CD8-positive, alpha-beta memory T cell (primary cell): Measurements from ENCODE around the gene CRIP1. TPM values are rescaled to one million over a fixed set of nuclear protein-coding genes. Genes with fewer than 3 reads are reported as not detected.

Source experiments
- CTCF ChIA-PET: fragments of 350-600 bp; sonication (Branson Sonifier 250); formaldehyde crosslinking; loops from one replicate; lab custom pipeline; 2021; ENCODE audit warnings: antibody characterized with exemption; lab: Charles Lee
- POLR2A ChIA-PET: fragments of 350-600 bp; sonication (Branson Sonifier 250); formaldehyde crosslinking; loops from one replicate; lab custom pipeline; 2021; ENCODE audit warnings: antibody characterized with exemption; lab: Charles Lee
- DNase-seq, 5 donors: peaks; one replicate each; pipeline versions ENCODE4 v3.0.0 to v3.0.0-alpha.2; 2020 to 2022; ENCODE audit warnings: mixed read lengths in 1 of 5
- H3K27ac ChIP-seq: one replicate; pipeline ENCODE4 v1.7.0; 2013; ENCODE audit warnings: low read depth, mild to moderate bottlenecking, low read length, moderate library complexity
- H3K27me3 ChIP-seq: 2 replicates; pipeline ENCODE4 v1.7.0; 2013; ENCODE audit warnings: low read length, mild to moderate bottlenecking; ENCODE audit not compliant: insufficient read depth, poor library complexity, severe bottlenecking
- H3K36me3 ChIP-seq: 2 replicates; pipeline ENCODE4 v1.7.0; 2013; ENCODE audit warnings: mild to moderate bottlenecking, low read length, moderate library complexity; ENCODE audit not compliant: insufficient read depth
- H3K4me1 ChIP-seq: 2 replicates; pipeline ENCODE4 v1.7.0; 2013; ENCODE audit warnings: mild to moderate bottlenecking, low read length, moderate library complexity; ENCODE audit not compliant: insufficient read depth
- H3K4me3 ChIP-seq: 2 replicates; pipeline ENCODE4 v1.7.0; 2013; ENCODE audit warnings: mild to moderate bottlenecking, low read length
- H3K9me3 ChIP-seq: 2 replicates; pipeline ENCODE4 v1.7.0; 2013; ENCODE audit warnings: mild to moderate bottlenecking, low read length
- H3K27ac Mint-ChIP-seq, 8 donors: one replicate each; pipeline ENCODE4 v1.8.0; 2020 to 2021; ENCODE audit warnings: mixed read lengths in 8 of 8, mild to moderate bottlenecking in 6 of 8, inconsistent platforms in 3 of 8, moderate library complexity in 3 of 8
- H3K27me3 Mint-ChIP-seq, 2 donors: one replicate each; pipeline ENCODE4 v1.8.0; 2020 to 2021; ENCODE audit warnings: mixed read lengths in 2 of 2, mild to moderate bottlenecking in 1 of 2, moderate library complexity in 1 of 2
- H3K36me3 Mint-ChIP-seq, 3 donors: one replicate each; pipeline ENCODE4 v1.8.0; 2020 to 2021; ENCODE audit warnings: mixed read lengths in 3 of 3, inconsistent platforms in 1 of 3, mild to moderate bottlenecking in 1 of 3
- H3K4me1 Mint-ChIP-seq, 3 donors: one replicate each; pipeline ENCODE4 v1.8.0; 2020 to 2021; ENCODE audit warnings: mixed read lengths in 3 of 3, inconsistent platforms in 1 of 3, mild to moderate bottlenecking in 1 of 3
- H3K4me3 Mint-ChIP-seq, 7 donors: one replicate each; pipeline ENCODE4 v1.8.0; 2020 to 2021; ENCODE audit warnings: mixed read lengths in 7 of 7, mild to moderate bottlenecking in 6 of 7, moderate library complexity in 4 of 7, inconsistent platforms in 2 of 7
- H3K9me3 Mint-ChIP-seq, 5 donors: one replicate each; pipeline ENCODE4 v1.8.0; 2020 to 2022; ENCODE audit warnings: mixed read lengths in 5 of 5, mild to moderate bottlenecking in 3 of 5, moderate library complexity in 2 of 5, inconsistent platforms in 1 of 5
- polyA plus RNA-seq: library from polyadenylated mRNA; unstranded; fragments of 300-500 nt; fragmentation: Illumina TruSeq; gene quantifications from one replicate; pipeline ENCODE4 v1.2.3, GENCODE V29; 2021
- total RNA-seq, 2 experiments: library from RNA; stranded (reverse); gene quantifications; one replicate each; pipeline ENCODE4 v1.2.3, GENCODE V29; 2021

Gene CRIP1
- total and polyA plus RNA-seq, 3 experiments from 2014 or later = 463 to 1,031 (median 468) TPM

GRCh38 chr14:105501504-105502291, 15.0 kb downstream of the CRIP1 start:
- no peak overlapping the region for H3K4me3 ChIP-seq
- POLR2A ChIA-PET = no interaction called here
- peak overlapping the region in 2 of 8 donors; percentile 10 to 46 for H3K27ac Mint-ChIP-seq
- H3K4me1 Mint-ChIP-seq = no peaks in the 10 kb centered on the region
- H3K9me3 ChIP-seq = no peaks in the 10 kb centered on the region
- H3K4me3 Mint-ChIP-seq = peak overlapping the region in 1 of 7 donors; percentile 59
- DNase-seq = peak in 1 of 5 donors; percentile 18
- peaks cover 0 to 3% (median 0%) of the 10 kb centered on the region in 3 donors for H3K36me3 Mint-ChIP-seq
- no peaks in the 10 kb centered on the region for H3K4me1 ChIP-seq
- no peaks in the 10 kb centered on the region for H3K36me3 ChIP-seq
- no peaks in the 10 kb centered on the region for H3K9me3 Mint-ChIP-seq
- CTCF ChIA-PET = interaction anchor here (0.9 kb wide), 1 partner anchor 21 kb away, joined by 3 read pairs; no protein-coding TSS in a partner anchor
- H3K27ac ChIP-seq = no peak overlapping the region
- no peaks in the 10 kb centered on the region for H3K27me3 ChIP-seq
- H3K27me3 Mint-ChIP-seq = peaks cover 3 to 5% of the 10 kb centered on the region in 2 donors

- Histone ChIP-seq H3K27ac (no peak overlapping the region), H3K27me3 (no peaks in the 10 kb centered on the region), H3K4me3 (no peak overlapping the region), H3K9me3 (no peaks in the 10 kb centered on the region), H3K36me3 (no peaks in the 10 kb centered on the region), H3K4me1 (no peaks in the 10 kb centered on the region)
- DNase-seq = peak in 1 of 5 donors; percentile 25
- no peaks in the 10 kb centered on the region for H3K9me3 Mint-ChIP-seq
- H3K27me3 Mint-ChIP-seq = peaks cover 9 to 10% of the 10 kb centered on the region in 2 donors
- no peak overlapping the region for H3K4me3 Mint-ChIP-seq
- POLR2A ChIA-PET = no interaction called here
- H3K27ac Mint-ChIP-seq = peak overlapping the region in 1 of 8 donors; percentile 46
- peaks cover 0 to 3% (median 0%) of the 10 kb centered on the region in 3 donors for H3K36me3 Mint-ChIP-seq
- no peaks in the 10 kb centered on the region for H3K4me1 Mint-ChIP-seq
- CTCF ChIA-PET = interaction anchor here (0.9 kb wide), 1 partner anchor 22 kb away, joined by 3 read pairs; no protein-coding TSS in a partner anchor
These were observed 16.0 kb downstream of the CRIP1 start for GRCh38 chr14:105502446-105503295.

GRCh38 chr14:105503296-105503640, 16.6 kb downstream of the CRIP1 start:
- Histone ChIP-seq H3K4me1 (no peaks in the 10 kb centered on the region), H3K27me3 (peaks cover 4% of the 10 kb centered on the region), H3K9me3 (no peaks in the 10 kb centered on the region), H3K4me3 (no peak overlapping the region), H3K36me3 (no peaks in the 10 kb centered on the region), H3K27ac (no peak overlapping the region)
- H3K4me1 Mint-ChIP-seq = no peaks in the 10 kb centered on the region
- peak in 1 of 5 donors; percentile 41 for DNase-seq
- H3K9me3 Mint-ChIP-seq = no peaks in the 10 kb centered on the region
- H3K4me3 Mint-ChIP-seq = peak overlapping the region in 1 of 7 donors; percentile 86
- peak overlapping the region in 1 of 8 donors; percentile 58 for H3K27ac Mint-ChIP-seq
- CTCF ChIA-PET = interaction anchor here (0.6 kb wide), 1 partner anchor 50 kb away, joined by 3 read pairs; no protein-coding TSS in a partner anchor
- H3K36me3 Mint-ChIP-seq = peaks cover 0 to 1% (median 0%) of the 10 kb centered on the region in 3 donors
- POLR2A ChIA-PET = no interaction called here
- H3K27me3 Mint-ChIP-seq = peaks cover 13 to 14% of the 10 kb centered on the region in 2 donors

- H3K4me1 Mint-ChIP-seq = no peaks in the 10 kb centered on the region
- DNase-seq = peak in 1 of 5 donors; percentile 30
- H3K27me3 ChIP-seq = peaks cover 9% of the 10 kb centered on the region
- ChIA-PET POLR2A (no interaction called here), CTCF (interaction anchor here (0.6 kb wide), 1 partner anchor 50 kb away, joined by 3 read pairs; no protein-coding TSS in a partner anchor)
- H3K27ac ChIP-seq = no peak overlapping the region
- H3K27ac Mint-ChIP-seq = peak overlapping the region in 1 of 8 donors; percentile 42
- no peaks in the 10 kb centered on the region for H3K36me3 ChIP-seq
- H3K4me3 Mint-ChIP-seq = peak overlapping the region in 1 of 7 donors; percentile 86
- no peaks in the 10 kb centered on the region for H3K4me1 ChIP-seq
- no peaks in the 10 kb centered on the region for H3K9me3 ChIP-seq
- no peaks in the 10 kb centered on the region for H3K36me3 Mint-ChIP-seq
- H3K9me3 Mint-ChIP-seq = no peaks in the 10 kb centered on the region
- peaks cover 18 to 19% of the 10 kb centered on the region in 2 donors for H3K27me3 Mint-ChIP-seq
- H3K4me3 ChIP-seq = no peak overlapping the region
These were observed 17.4 kb downstream of the CRIP1 start for GRCh38 chr14:105503935-105504692.

- Mint-ChIP-seq H3K27me3 (peaks cover 17 to 19% of the 10 kb centered on the region in 2 donors), H3K9me3 (no peaks in the 10 kb centered on the region), H3K36me3 (no peaks in the 10 kb centered on the region), H3K4me3 (no peak overlapping the region), H3K4me1 (no peaks in the 10 kb centered on the region), H3K27ac (peak overlapping the region in 1 of 8 donors; percentile 65)
- POLR2A ChIA-PET = no interaction called here
- Histone ChIP-seq H3K9me3 (no peaks in the 10 kb centered on the region), H3K4me1 (no peaks in the 10 kb centered on the region), H3K36me3 (no peaks in the 10 kb centered on the region), H3K27ac (no peak overlapping the region), H3K27me3 (peaks cover 9% of the 10 kb centered on the region), H3K4me3 (no peak overlapping the region)
- CTCF ChIA-PET = no interaction called here
- no peak for DNase-seq
These were observed 18.4 kb downstream of the CRIP1 start for GRCh38 chr14:105505101-105505500.

- H3K9me3 ChIP-seq = no peaks in the 10 kb centered on the region
- H3K27ac ChIP-seq = no peak overlapping the region
- no peaks in the 10 kb centered on the region for H3K4me1 ChIP-seq
- Mint-ChIP-seq H3K9me3 (no peaks in the 10 kb centered on the region), H3K27me3 (peaks cover 22 to 24% of the 10 kb centered on the region in 2 donors), H3K27ac (no peak overlapping the region), H3K4me1 (no peaks in the 10 kb centered on the region), H3K36me3 (no peaks in the 10 kb centered on the region), H3K4me3 (no peak overlapping the region)
- H3K4me3 ChIP-seq = no peak overlapping the region
- ChIA-PET POLR2A (no interaction called here), CTCF (no interaction called here)
- H3K36me3 ChIP-seq = no peaks in the 10 kb centered on the region
- H3K27me3 ChIP-seq = peaks cover 9% of the 10 kb centered on the region
- DNase-seq = peak in 1 of 5 donors; percentile 8
These were observed 20.6 kb downstream of the CRIP1 start for GRCh38 chr14:105507247-105507646.

GRCh38 chr14:105508069-105508468, 21.4 kb downstream of the CRIP1 start:
- Histone ChIP-seq H3K4me1 (no peaks in the 10 kb centered on the region), H3K36me3 (no peaks in the 10 kb centered on the region), H3K27me3 (peaks cover 9% of the 10 kb centered on the region), H3K9me3 (no peaks in the 10 kb centered on the region), H3K27ac (no peak overlapping the region), H3K4me3 (no peak overlapping the region)
- POLR2A ChIA-PET = no interaction called here
- DNase-seq = peak in 1 of 5 donors; percentile 42
- CTCF ChIA-PET = no interaction called here
- Mint-ChIP-seq H3K27me3 (peaks cover 25 to 30% of the 10 kb centered on the region in 2 donors), H3K27ac (no peak overlapping the region), H3K4me3 (no peak overlapping the region), H3K36me3 (no peaks in the 10 kb centered on the region), H3K4me1 (no peaks in the 10 kb centered on the region), H3K9me3 (no peaks in the 10 kb centered on the region)
